Ammon's horn (tissue), 1 donor: ENCODE results near the gene ELL.

Experiments used
- DNase-seq: peaks from one replicate; pipeline ENCODE4 v3.0.0-alpha.2; 2016; ENCODE audit warnings: low spot score

Gene ELL

DNA sequence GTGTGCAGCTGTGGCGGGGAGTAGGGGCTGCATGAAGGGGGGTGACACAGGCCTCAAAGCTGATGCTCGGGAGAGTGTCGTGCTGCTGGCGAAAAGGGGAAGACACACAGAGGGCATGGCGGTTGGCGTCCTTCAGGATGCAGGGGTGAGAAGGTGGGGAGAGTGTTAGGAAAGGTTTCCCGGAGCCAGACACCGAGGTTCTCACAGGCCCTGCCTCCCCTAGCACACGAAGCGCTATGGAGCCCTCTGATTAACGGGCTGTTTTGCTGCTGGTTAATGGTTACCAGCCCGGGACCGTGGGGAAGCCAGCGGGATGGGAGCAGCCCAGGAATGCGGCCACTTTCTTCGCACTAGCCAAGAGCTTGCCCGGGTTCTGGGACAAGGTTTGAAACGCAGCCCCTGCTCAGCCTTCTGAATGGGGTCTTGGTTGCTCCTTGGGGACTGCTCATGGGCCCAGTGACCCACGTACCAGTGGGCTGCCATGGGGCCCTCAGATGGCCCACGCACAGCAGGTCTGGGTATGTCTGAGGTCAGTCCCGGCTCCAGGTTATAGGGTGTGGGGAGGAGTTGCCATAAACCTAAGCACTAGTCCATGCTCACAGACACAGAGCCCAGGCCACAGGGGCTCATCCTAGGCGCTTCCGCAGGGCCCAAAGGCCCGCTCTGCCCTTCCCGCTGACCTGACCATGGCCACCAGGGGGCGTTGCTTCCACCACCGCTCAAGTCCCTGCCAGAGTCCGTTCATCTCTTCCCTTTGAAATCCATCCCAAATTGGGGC lies 52.6 kb downstream of the ELL start:
- DNase-seq: peak; percentile 52

DNA sequence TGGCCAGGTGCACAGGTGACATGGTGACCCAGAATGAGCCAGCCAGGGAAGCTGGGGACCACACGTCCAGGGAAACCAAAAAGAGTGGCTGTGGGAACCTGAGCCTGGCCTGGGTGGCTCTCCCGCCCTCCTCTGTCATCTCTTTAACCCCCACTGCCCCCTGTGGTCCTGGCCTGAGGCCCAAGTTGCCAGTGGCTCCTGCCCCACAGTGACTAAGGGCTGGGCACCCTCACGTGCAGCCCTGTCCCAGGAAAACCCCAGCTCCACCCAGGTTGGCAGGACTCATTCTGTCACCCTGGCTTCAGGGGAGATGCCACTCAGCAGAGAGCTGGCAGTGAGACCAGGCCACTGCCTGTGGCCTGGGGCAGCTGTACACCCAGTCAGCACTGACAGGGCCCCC lies 53.4 kb downstream of the ELL start:
- no peak for DNase-seq

DNA sequence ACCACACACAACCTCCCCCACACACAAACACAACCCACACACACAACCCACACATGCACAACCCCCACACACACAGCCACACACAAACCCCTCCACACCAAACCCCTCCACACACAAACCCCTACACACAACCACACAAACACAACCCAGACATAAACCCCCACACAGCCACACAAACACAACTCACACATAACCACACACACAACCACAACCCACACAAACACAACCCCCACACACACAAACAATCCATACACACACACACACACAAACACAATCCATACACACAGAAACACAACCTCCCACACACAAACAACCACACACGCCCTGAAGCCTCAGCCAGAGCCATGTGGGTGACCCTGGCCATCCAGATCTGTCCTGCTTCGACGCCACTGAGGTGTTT lies 53.9 kb downstream of the ELL start:
- no peak for DNase-seq

DNA sequence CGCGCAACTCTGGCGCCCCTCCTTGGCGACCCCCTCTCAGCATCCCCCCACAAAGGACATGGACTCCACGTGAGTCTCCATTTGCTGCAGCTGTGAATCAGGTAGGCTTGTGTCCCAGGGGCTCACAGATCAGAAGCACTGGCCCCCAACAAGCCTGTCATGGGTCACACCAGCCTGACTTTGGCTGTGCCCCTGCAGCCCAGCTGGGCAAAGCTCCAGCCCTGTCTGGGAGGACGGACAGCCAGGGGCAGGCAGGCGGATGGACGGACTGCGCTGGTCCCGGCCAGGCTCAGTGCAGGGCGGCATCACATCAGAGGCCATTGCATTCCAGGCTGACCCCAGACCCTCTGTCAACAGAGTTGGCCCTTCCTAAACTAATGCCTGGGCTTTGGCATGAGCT lies 55.5 kb downstream of the ELL start:
- no peak for DNase-seq

DNA sequence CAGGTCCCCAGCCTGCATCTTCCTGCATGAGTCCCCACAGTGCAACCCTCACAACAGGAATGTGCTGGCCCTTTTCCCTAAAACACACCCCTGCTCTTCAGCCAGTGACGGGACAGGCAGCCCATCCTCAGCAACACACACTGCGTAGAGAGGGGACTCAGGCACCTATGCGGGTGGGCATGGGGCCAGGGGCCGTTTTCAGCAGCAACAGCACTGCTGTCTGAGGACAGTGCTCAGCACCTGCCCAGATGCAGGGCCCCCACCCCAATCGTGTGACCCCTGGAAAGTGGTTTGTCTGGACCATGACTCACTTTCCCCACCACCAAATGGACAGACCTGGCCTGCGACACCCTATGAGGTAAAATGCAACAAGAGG lies 55.9 kb downstream of the ELL start:
- no peak for DNase-seq

DNA sequence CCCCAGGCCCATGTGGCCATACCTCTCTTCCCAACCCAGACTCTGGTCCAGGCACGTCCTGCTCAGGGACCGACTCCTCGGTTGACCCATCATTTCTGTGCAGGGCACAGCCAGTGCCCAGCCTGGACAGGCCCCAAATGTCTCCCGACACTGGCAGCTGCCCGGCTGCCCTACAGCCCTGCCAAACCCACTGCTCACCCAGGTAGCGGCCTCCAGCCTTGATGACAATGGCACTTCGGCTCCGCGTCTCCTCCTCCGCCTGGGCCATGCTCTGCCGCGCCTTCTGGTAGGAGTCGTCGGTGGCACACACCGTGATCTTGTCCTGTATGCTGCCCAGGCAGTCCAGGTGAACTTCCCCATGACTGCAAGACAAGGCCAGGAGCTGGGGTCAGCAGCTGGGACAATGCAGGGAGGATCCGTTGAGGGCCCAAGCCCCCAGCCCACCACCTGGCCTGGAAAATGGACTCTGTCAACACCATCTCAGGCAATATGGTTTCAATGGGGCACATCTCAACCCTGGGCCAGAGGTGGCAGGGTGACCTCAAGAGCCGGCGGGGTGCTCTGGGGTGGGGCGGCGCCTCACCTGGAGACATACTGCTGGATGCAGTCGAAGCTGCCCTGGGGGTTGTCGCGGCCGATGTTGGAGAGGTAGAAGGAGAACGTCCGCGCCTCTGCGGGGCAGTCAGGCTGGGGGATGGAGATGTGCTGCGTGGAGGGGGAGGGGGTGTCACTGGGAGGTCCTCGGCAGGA lies 56.5 kb downstream of the ELL start:
- DNase-seq: no peak

DNA sequence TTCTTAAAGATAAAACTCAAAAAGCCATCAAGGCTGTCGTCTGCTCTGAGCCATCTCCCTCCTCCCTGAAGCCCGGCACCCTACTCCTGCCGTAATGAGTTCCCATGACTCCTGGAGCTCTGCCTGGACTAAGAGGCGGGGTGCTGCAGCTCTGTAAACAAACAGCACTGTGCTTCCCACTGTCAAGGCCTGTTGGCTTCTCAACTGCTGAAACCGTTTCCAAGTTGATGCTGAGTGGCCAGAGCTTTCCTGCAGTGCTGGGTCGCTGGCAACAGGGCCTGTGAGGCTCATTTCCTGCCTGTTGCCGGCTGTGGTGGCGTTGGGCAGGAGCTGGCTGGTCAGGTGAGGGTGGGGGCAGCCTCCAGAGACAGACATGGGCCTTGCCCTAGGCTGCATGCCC lies 57.2 kb downstream of the ELL start:
- peak; percentile 96 for DNase-seq

DNA sequence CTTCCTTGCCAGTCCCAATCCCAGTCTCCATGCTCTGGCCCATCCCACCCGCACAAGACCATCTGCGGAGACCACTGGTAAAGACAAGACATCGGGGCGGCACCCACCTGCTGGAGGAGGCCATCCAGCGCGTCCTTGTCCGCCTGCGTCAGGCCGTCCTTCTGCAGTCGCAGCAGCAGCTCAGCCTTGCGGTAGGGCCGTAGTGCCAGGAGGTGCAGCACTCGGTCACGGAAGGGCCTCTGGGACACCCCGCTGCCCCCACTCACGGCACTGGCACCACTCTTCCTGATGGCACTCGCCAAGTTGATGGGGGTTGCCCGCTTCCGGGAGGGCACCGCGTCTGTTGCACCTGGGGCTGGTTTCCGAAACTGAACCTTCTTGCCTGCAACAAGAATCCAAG lies 60.4 kb downstream of the ELL start:
- DNase-seq: no peak

DNA sequence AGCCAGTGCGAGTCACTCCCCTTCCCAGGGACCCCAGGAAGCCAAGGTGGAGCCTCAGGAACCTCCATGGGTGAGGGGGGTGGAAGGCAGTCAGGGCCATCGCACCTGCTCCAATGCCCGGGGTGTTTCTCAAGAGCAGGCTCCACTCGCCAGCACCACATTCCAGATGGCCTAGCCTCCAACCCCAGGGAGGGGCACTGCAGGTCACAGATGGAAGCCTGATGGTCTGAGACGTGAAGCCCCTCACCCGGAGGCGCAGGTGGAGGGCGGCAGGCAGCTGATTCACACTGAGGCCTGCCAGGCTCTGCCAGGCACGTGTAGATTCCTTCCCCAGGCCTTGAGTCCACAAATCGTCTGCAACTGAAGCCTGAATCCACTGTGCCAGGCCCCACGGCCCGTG lies 61.0 kb downstream of the ELL start:
- DNase-seq: no peak

DNA sequence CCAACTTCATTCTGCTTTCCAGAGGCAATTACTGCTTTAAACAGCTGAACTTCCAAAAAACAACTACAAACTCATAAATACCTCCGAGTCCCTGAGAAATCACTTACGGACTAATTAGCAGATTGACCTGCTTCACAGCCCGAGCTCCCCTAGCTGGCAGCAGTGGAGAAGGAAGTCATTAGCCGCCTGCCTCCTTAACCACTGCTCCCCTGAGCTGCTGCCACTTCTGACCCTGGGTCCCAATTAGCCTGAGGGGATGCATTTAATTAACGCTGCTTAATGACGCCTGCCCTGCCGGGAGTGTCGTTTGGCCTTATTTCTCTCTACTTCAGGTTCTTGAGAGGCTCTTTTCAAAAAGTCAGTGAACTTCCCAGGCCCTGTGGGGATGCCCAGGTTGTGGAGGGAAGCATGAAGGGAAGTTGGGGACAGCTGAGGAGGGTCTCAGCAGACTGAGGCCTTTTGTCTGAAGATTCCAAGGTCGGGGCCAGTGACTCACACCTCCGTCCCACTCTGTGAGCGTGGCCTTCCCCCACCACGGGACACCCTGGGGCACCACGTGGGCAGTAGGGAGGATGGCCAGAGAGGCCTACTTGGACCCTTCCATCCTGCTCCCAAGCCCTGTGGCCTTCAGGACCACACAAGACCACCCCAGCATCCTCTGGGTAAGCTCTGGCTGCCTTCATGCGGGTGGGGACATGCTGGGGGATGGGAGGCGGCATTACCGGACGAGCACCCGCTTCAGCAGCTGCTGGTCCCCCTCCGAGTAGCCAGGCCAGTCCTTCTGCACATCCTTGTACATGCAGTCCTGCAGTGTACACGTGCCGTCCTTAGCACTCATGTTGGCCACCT lies 64.2 kb downstream of the ELL start:
- no peak for DNase-seq

DNA sequence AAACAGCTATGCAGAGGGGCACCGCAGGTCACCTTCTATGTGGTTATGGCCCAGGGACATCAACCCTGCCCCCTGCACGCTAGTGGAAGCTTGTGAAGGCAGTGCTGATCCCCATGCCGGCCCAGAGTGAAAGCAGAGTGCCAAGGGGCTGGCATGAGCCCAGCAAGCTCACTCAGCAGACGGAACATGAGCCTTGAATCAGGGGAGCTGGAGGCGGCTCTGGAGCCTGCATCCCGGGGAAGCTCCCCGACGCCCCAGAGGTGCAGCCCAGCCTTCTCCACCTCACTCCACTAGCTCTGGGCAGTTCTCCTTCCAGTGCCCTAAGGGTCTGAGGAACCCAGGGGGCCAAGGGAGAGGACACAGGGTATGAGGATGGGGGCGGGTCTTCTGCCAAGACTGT lies 64.9 kb downstream of the ELL start:
- DNase-seq: peak; percentile 72

DNA sequence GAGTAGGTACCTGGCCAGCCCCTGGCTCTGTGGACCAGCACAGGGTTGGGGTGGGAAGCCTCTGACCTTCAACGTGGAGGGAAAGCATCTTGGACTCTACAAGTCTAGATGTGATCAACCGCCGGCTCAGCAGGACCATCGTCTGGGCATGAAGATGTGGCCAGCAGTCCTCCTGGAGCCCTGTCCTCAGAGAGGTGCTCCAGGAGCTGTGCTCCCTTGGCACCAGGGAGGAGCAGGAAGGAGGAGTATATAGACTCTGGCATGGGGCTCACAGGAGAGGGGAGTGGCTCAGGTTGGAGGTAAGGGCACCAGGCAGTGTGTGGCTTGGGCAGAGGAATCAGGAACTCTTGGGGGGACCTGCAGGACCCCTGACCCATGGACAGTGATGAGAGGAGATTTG lies 65.6 kb downstream of the ELL start:
- no peak for DNase-seq

DNA sequence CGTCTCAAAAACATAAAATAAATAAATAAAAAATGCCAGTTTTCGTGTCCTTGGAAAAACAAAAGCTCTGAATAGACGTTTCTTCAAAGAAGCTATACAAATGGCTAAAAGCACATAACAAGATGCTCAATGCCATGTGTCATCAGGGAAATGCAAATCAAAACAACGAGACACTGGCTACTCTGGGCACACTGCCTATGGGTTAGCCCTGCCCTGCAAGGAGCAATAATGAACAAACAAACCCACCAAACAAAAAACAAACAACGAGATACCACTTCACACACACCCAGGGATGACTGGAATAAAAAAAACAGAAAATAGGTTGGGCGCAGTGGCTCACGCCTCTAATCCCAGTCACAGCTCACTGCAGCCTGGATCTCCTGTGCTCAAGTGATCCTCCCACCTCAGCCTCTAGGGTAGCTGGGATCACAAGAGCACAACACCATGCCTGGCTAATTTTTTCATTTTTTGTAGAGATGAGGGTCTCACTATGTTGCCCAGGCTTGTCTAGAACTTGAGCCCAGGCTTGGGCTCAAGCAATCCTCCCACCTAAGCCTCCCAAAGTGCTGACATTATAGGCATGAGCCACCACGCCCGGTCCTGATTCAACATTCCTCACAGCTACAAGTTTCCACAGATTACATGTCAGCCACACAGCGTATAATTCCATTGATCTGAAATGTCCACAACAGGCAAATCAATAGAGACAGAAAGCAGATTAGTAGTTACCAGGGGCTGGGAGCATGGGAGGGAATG lies 68.4 kb downstream of the ELL start:
- no peak for DNase-seq

DNA sequence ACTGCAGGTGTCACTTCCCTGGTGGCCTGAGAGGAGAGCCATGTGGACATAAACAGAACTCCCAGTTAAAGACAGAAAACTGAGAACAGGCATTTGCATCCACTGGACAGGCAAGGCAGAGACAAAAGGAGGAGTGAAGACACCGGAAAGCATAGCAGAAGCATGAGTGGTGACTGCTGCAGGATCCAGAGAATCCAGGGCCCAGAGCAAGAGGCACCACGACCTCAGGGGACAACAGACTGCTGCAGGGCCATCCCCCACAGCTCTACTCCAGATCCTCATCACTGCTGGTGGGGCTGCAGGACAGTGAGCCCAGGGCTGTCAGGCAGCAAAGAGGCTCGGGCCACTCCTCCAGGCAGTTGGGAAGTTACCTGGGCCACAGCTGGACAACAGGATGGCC lies 69.5 kb downstream of the ELL start:
- DNase-seq: no peak

DNA sequence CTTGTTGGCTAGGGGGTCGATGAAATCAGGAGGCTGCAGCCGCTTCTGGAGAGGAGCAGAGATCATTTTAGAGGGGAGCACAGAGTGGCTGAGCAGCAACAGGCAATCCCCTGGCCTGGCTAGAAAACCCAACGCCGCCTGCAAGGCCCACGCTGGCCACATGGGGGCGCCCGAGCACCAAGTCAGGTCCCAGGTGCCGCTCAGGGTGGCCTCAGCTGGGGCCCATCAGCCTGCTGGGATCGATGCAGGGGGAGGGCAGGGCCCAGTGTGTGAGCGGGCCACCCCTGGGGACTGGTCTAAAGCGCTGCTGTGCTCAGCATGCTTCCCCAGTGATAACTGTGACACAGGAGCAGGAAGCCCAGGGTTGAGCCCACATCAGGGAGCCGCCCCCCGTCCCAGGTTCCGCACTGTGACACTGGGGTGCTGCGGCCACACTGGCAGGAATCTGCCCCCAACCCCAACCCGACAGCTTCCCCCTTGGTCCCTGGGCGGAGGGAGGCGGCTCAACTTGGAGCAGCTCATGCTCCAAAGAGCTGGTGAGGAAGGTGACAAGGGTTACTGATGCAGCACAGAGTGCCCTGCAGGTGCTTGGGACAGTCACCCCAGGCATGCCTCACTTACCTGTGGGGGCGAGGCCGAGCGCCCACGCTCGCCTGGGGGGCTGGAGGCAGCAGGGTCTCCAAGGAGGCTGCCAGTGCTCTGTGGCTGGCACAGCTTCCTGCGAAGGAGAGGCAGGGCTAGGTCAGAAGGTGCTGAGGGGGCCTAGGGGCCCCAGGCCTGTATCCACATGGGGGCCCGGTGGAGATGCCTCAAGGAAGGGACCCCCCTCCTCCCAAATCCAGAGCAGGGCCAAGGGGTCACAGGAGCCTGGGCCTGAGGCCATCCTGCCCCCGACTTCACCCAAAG lies 70.7 kb downstream of the ELL start:
- peak; percentile 85 for DNase-seq

DNA sequence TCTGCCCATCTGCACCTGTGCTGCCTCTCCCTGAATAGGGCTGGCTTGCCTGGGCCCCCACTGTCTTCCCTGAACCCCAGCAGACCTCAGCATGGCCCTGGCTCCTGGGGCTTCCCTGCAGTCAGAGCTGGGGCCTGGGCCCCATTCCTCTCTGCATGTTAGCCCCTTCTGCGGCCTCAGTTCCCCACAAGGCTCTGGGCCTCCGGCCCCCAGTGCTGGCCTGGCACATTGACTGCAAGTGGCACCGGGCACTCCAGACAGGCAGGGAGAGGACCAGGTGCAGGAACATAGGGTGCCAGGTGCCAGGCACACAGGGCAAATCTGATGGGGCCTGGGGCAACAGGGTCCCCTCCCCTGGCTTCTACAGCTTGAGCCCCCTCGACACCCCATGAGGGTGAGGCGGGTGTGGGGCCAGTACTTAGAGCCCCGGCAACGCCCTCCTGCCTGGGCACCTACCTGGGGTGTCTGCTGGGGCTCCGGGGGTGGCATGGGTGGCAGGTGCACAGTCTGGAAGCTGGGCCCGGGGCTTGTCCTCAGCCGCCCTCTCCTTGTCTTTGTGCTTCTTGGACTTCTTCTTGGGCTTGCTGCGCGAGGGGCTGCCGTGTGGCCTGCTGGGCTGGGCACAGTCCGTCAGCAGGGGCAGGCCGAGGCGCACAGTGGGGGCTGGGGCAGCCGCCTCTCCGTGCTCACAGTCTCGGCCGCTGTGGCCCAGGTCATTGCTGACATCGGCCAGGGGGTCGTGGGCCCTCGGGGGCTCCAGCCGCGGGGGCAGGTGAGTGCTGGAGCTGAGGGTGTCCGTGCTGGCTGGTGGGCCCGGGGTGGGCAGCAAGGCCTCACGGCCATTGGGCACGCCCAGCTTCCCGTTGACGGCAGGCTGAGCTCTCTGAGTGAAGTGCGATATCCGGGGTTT lies 71.6 kb downstream of the ELL start:
- no peak for DNase-seq

DNA sequence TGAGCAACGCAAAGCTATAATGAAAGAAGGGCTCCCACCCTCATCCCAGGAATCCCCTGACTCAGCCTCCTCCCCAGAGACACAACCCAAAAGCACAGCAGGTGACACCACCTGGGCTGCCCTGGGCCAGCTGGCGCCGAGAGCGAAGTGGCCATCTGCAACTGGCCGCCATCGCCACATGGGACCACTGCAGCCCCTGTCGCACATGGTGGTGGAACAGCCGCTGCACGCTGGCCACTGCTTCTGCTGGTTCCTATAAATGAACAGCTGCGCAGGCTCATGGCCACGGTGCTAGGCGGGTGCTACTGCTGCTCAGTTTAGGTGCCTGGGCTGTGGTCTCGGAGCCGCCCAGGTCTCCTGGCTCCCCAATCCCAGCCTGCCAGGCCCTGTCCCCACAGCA lies 72.3 kb downstream of the ELL start:
- DNase-seq: no peak

DNA sequence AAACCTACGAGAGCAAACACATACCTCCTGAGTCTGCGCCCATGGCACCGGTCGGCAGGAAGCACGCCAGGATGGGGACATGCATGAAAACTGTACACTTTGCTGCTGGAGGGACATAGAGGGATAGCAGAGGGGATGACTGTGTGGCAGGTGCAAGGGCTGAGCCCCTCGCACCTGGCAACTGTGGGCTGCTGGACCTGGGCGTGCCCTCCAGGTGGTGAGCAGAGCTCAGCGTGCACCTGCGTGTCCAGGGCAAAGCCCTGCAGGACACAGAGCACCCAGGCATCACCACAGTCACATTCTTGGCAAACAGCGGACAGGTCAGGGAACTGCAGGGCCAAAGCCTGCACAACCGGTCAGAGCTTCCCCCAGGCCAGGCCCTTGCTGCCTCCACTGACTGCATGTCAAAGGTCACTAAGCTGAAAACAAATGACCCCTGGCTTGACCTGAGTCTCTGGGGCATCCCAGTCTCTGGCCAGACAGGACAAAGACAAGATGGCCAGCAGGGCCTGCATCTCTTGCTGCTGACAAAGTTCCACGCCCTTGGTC lies 75.0 kb downstream of the ELL start:
- DNase-seq: no peak

DNA sequence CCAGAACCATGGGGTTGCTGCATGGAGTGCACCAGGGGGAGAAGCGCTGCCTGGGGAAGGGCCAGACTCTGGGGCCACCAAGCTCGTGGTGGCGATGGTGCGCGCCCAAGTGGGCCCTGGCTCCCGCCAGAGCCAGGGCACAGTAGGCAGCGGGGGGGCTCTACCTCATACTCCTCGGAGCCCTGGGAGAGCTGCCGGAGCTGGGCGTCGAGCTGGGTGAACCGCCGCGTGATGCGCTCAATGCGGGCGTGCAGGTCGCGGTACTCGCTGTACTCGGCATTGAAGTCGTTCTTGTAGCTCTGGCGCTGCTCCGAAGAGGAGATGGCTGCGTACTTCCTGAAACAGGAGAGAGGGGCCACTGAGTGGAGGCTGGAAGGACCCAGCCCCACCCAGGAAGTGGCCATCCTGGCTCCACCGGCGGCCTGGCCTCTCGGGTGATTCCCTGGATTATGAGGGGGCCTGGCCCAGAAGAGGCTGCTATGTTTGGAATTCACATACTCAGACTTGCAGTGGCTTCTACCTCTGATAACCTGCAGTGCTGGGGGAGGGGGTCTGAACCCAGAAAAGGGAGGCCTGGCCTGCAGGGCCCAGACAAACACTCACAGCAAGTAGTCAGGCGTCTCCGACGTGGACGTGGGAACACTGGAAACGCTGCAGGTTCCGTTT lies 75.6 kb downstream of the ELL start:
- DNase-seq: no peak
